GM21447 (cell line): ENCODE measurements around the gene FCHO1.

ENCODE experiments used
- ATAC-seq: cut with Tn5 transposase; IDR thresholded peaks from one replicate; pipeline ENCODE4 v1.9.1; 2021; ENCODE audit not compliant: unreplicated experiment

The FCHO1 gene

DNA sequence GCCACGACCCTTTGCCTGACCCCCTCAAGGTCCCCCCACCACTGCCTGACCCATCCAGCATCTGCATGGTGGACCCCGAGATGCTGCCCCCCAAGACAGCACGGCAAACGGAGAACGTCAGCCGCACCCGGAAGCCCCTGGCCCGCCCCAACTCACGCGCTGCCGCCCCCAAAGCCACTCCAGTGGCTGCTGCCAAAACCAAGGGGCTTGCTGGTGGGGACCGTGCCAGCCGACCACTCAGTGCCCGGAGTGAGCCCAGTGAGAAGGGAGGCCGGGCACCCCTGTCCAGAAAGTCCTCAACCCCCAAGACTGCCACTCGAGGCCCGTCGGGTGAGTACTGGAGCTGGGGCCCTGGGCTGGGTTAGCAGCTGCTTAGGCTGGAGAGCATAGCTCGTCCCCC is 23.4 kb upstream of the FCHO1 start:
- ATAC-seq, result no peak

GRCh38 chr19:17733127-17733526 is 18.1 kb upstream of the FCHO1 start:
- ATAC-seq, result no peak

- no peak for ATAC-seq
Observed at GRCh38 chr19:17734146-17734545, 17.1 kb upstream of the FCHO1 start.

DNA sequence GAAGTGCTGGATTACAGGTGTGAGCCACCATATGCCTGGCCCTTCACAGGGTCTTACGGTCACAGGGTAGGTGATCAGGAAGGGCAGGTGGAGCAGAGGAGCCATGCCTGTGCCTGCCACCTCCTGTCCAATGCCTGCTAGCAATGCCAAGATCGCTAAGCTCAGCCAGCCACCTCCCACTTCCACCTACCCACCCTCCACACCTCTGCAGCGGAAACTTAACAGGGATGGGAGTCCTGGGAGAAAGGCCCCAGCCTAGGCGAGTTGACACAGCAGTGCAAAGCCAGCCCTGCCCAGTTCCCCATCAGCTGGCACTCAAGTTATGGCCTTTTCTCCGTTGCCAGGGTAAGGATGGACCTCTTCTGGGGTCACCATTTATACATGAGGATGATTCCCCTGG is 15.9 kb upstream of the FCHO1 start:
- no peak for ATAC-seq

DNA sequence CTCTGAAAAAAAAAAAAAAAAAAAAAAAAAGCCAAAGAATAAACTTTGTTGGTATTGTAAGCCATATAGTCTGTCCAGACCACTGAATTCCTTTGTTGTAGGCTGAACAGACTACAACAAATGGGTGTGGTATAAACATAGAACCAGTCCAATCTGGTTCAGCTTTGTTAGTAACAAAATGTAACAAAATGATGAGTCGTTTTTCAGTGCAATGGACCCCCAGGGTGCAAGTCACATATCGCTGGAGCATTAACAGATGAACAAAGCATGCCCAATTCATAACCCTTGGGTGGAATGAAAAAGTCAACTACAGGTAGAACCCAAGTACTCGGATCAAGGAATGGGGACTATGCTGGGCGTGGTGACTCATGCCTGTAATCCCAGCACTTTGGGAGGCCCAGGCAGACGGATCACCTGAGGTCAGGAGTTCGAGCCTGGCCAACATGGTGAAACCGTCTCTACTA is 13.6 kb upstream of the FCHO1 start:
- no peak for ATAC-seq

- ATAC-seq, result no peak
Observed at GRCh38 chr19:17739121-17739875, 12.0 kb upstream of the FCHO1 start.

- no peak for ATAC-seq
Observed at GRCh38 chr19:17741456-17741855, 9.8 kb upstream of the FCHO1 start.

GRCh38 chr19:17743874-17744580 is 7.2 kb upstream of the FCHO1 start:
- ATAC-seq, result no peak

GRCh38 chr19:17747205-17748098 is 3.8 kb upstream of the FCHO1 start:
- ATAC-seq, result peak; percentile 41

GRCh38 chr19:17748884-17749638 is 2.2 kb upstream of the FCHO1 start:
- ATAC-seq, result no peak

DNA sequence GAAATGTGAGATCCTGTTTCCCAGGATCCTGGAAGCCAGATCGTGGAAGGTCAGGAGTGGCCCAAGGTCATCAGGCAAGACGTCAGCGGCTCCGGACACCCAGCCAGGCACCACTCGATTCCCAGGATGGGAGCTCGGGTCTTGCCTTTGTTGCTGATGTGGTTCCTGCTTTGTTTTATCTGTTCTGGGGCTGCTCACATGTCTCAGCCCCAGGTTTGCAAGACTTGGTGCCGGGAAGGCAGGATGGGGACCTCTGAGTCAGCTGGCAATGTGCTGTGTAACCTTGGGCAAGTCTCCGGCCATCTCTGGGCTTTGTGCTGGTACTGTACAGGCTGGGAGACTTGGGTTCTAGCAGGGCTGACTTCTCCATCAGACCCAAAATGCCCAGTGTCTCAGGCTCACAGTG is 1.4 kb upstream of the FCHO1 start:
- ATAC-seq, result no peak

- ATAC-seq, result no peak
Observed at GRCh38 chr19:17751912-17752273, 616 bp downstream of the FCHO1 start.

GRCh38 chr19:17752865-17753639 is 1.8 kb downstream of the FCHO1 start:
- ATAC-seq, result no peak

GRCh38 chr19:17753976-17754375 is 2.7 kb downstream of the FCHO1 start:
- ATAC-seq, result no peak

GRCh38 chr19:17754634-17755442 is 3.6 kb downstream of the FCHO1 start:
- peak; percentile 49 for ATAC-seq

GRCh38 chr19:17755443-17755890 is 4.2 kb downstream of the FCHO1 start:
- ATAC-seq, result no peak

GRCh38 chr19:17755977-17756670 is 4.8 kb downstream of the FCHO1 start:
- no peak for ATAC-seq

DNA sequence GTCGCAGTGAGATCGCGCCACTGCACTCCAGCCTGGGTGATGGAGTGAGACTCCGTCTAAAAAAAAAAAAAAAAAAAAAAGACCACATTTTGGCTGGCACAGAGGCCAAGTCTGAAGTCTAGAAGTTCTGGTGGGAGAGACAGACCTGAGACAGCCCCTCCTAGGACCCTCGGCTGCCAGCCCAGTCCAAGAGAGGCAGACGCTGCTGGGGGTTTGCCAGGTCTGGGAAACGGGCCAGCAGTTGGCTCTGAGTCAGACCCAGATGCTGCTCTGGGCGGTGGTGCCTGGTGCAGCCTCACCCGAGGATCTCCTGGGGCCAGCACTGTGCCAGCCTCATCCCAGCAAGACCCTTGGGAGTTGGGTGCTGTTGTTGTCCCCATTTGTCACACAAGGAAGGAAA is 5.8 kb downstream of the FCHO1 start:
- no peak for ATAC-seq

- no peak for ATAC-seq
Observed at GRCh38 chr19:17758515-17758914, 7.2 kb downstream of the FCHO1 start.
